H1 (cell line): ENCODE results near the gene CDPF1. TPM values are rescaled to one million over a fixed set of nuclear protein-coding genes. Genes with fewer than 3 reads are reported as not detected.

Experiments
- CTCF ChIA-PET: fragments of 300-600 bp; sonication (Branson Sonifier 250); formaldehyde crosslinking; loops from one replicate; lab custom pipeline; 2021; ENCODE audit not compliant: partially characterized antibody; lab: Charles Lee
- POLR2A ChIA-PET: fragments of 300-600 bp; sonication (Branson Sonifier 250); formaldehyde crosslinking; loops from one replicate; lab custom pipeline; 2021; ENCODE audit warnings: inconsistent platforms; ENCODE audit not compliant: partially characterized antibody; lab: Charles Lee
- DNase-seq, 2 experiments: peaks; one replicate each; pipeline versions ENCODE4 v3.0.0 to v3.0.0-alpha.2; 2010 to 2022; ENCODE audit warnings: low spot score in 2 of 2, low read depth in 1 of 2, mixed read lengths in 1 of 2
- FAIRE-seq: peaks from 2 replicates; lab custom pipeline; 2011; peaks lifted over from hg19 to GRCh38; lab: Jason Lieb, UNC
- H2AFZ ChIP-seq: 2 replicates; pipeline ENCODE4 v1.8.1; 2012; ENCODE audit warnings: low read length, inconsistent platforms
- H2AK5ac ChIP-seq: 2 replicates; pipeline ENCODE4 v1.6.1; 2013; ENCODE audit warnings: low read depth, low read length
- H2BK120ac ChIP-seq: replicated peaks from 2 replicates; pipeline ENCODE3; 2013; ENCODE audit warnings: low read depth, low read length, inconsistent platforms
- H2BK12ac ChIP-seq: 2 replicates; pipeline ENCODE4 v1.6.1; 2013; ENCODE audit warnings: low read depth, low read length
- H2BK15ac ChIP-seq: 2 replicates; pipeline ENCODE4 v1.6.1; 2013; ENCODE audit warnings: low read length
- H2BK20ac ChIP-seq: 2 replicates; pipeline ENCODE4 v1.6.1; 2013; ENCODE audit warnings: low read length
- H2BK5ac ChIP-seq: 2 replicates; pipeline ENCODE4 v1.6.1; 2013; ENCODE audit warnings: low read depth, low read length
- H3K14ac ChIP-seq: 2 replicates; pipeline ENCODE4 v1.6.1; 2013; ENCODE audit warnings: inconsistent platforms; ENCODE audit not compliant: insufficient read length
- H3K18ac ChIP-seq: 2 replicates; pipeline ENCODE4 v1.6.1; 2013; ENCODE audit warnings: low read length; ENCODE audit errors: extremely low read depth
- H3K23ac ChIP-seq: 2 replicates; pipeline ENCODE4 v1.6.1; 2013; ENCODE audit warnings: inconsistent platforms; ENCODE audit not compliant: insufficient read length
- H3K23me2 ChIP-seq: 2 replicates; pipeline ENCODE4 v1.6.1; 2013; ENCODE audit warnings: low read depth, low read length
- H3K27ac ChIP-seq: 2 replicates; pipeline ENCODE4 v1.6.1; 2011; ENCODE audit warnings: low read depth, low read length, inconsistent platforms
- H3K27me3 ChIP-seq, 4 experiments: replicated peaks in 1 of 4; 1 replicate in 1 of 4; 2 replicates in 3 of 4; pipeline versions ENCODE4 v1.6.1 to v1.8.1; 2011 to 2013; ENCODE audit warnings: low read length in 3 of 4, mild to moderate bottlenecking in 3 of 4, inconsistent platforms in 2 of 4, mixed read lengths in 2 of 4, moderate library complexity in 1 of 4; ENCODE audit not compliant: control insufficient read depth in 3 of 4, insufficient read depth in 3 of 4; ENCODE audit errors: extremely low read depth in 1 of 4
- H3K36me3 ChIP-seq, 4 experiments: 2 replicates each; pipeline versions ENCODE4 v1.6.1 to v1.8.1; 2011 to 2013; ENCODE audit warnings: mild to moderate bottlenecking in 4 of 4, low read length in 3 of 4, moderate library complexity in 2 of 4, control low read depth in 1 of 4, inconsistent platforms in 1 of 4; ENCODE audit not compliant: insufficient read depth in 4 of 4, control insufficient read depth in 2 of 4
- H3K4ac ChIP-seq: replicated peaks from 2 replicates; pipeline ENCODE3; 2013; ENCODE audit warnings: low read length, low read depth, mixed read lengths, inconsistent platforms; ENCODE audit not compliant: insufficient read length
- H3K4me1 ChIP-seq, 4 experiments: replicated peaks in 1 of 4; 1 replicate in 1 of 4; 2 replicates in 3 of 4; pipeline versions ENCODE4 v1.6.1 to v1.8.1; 2011 to 2013; ENCODE audit warnings: low read length in 3 of 4, inconsistent platforms in 2 of 4, mixed read lengths in 1 of 4; ENCODE audit not compliant: insufficient read depth in 4 of 4, control insufficient read depth in 3 of 4
- H3K4me2 ChIP-seq, 2 experiments: 2 replicates each; pipeline versions ENCODE4 v1.6.1 to v1.8.1; 2011 to 2013; ENCODE audit warnings: low read depth in 2 of 2, low read length in 2 of 2, control low read depth in 1 of 2, inconsistent platforms in 1 of 2, mild to moderate bottlenecking in 1 of 2; ENCODE audit not compliant: insufficient read depth in 1 of 2
- H3K4me3 ChIP-seq, 4 experiments: fragments of 200-600, 300-600 bp in 1 of 4; sonication (generic), shearing (Covaris generic), sonication (Bioruptor Twin) in 1 of 4; 2 replicates each; pipeline versions ENCODE4 v1.5.1 to v1.8.1; 2011 to 2016; ENCODE audit warnings: low read length in 4 of 4, low read depth in 3 of 4, control low read depth in 2 of 4, inconsistent platforms in 2 of 4, mild to moderate bottlenecking in 2 of 4, mixed read lengths in 1 of 4, moderate library complexity in 1 of 4; ENCODE audit not compliant: insufficient read depth in 2 of 4; ENCODE audit errors: extremely low read depth in 1 of 4
- H3K56ac ChIP-seq: replicated peaks from 2 replicates; pipeline ENCODE3; 2013; ENCODE audit warnings: low read depth, mild to moderate bottlenecking, mixed read lengths, low read length, inconsistent platforms; ENCODE audit not compliant: insufficient read length
- H3K79me1 ChIP-seq: 2 replicates; pipeline ENCODE4 v1.6.1; 2013; ENCODE audit warnings: low read depth, low read length, control low read depth
- H3K79me2 ChIP-seq, 2 experiments: 2 replicates each; pipeline versions ENCODE4 v1.6.1 to v1.8.1; 2012 to 2013; ENCODE audit warnings: low read length in 2 of 2, mild to moderate bottlenecking in 2 of 2, inconsistent platforms in 1 of 2; ENCODE audit not compliant: insufficient read depth in 2 of 2, control insufficient read depth in 1 of 2
- H3K9ac ChIP-seq, 4 experiments: replicated peaks in 1 of 4; 1 replicate in 1 of 4; 2 replicates in 3 of 4; pipeline versions ENCODE4 v1.6.1 to v1.8.1; 2011 to 2013; ENCODE audit warnings: low read depth in 3 of 4, low read length in 3 of 4, control low read depth in 2 of 4, mild to moderate bottlenecking in 2 of 4, moderate library complexity in 2 of 4, inconsistent platforms in 1 of 4; ENCODE audit errors: extremely low read depth in 1 of 4
- H3K9me3 ChIP-seq, 2 experiments: 2 replicates each; pipeline versions ENCODE4 v1.6.1 to v1.8.1; 2012 to 2013; ENCODE audit warnings: mild to moderate bottlenecking in 2 of 2, moderate library complexity in 2 of 2, control low read depth in 1 of 2, inconsistent platforms in 1 of 2, low read depth in 1 of 2, low read length in 1 of 2, mixed read lengths in 1 of 2; ENCODE audit not compliant: insufficient read depth in 2 of 2
- H4K20me1 ChIP-seq, 2 experiments: replicated peaks in 1 of 2; 2 replicates each; pipeline versions ENCODE3 to v1.8.1; 2011 to 2013; ENCODE audit warnings: inconsistent platforms in 2 of 2, low read length in 2 of 2, mild to moderate bottlenecking in 1 of 2; ENCODE audit not compliant: insufficient read depth in 2 of 2, control insufficient read depth in 1 of 2
- H4K5ac ChIP-seq: 2 replicates; pipeline ENCODE4 v1.6.1; 2013; ENCODE audit warnings: low read length, low read depth, mixed read lengths, inconsistent platforms; ENCODE audit not compliant: insufficient read length
- H4K8ac ChIP-seq: 2 replicates; pipeline ENCODE4 v1.8.0; 2013; ENCODE audit warnings: mild to moderate bottlenecking, moderate library complexity, low read length, inconsistent platforms; ENCODE audit not compliant: insufficient read depth; ENCODE audit errors: extremely low read depth
- H4K91ac ChIP-seq: replicated peaks from 2 replicates; pipeline ENCODE3; 2013; ENCODE audit warnings: low read length, mixed read lengths, inconsistent platforms; ENCODE audit not compliant: insufficient read length
- ASH2L ChIP-seq: fragments of 200-600, 300-600 bp; sonication (generic); IDR thresholded peaks from one replicate; pipeline ENCODE4 v1.7.1; 2017; ENCODE audit warnings: low read length
- CHD1 ChIP-seq: IDR thresholded peaks from 2 replicates; pipeline ENCODE4 v1.6.1; 2012; ENCODE audit warnings: low read depth, low read length, improper control_type of control experiment
- EZH2 ChIP-seq: fragments of 200-600 bp; sonication (generic); IDR thresholded peaks from 2 replicates; pipeline ENCODE4 v1.7.1; 2012; ENCODE audit warnings: low read depth, mild to moderate bottlenecking, moderate library complexity, low read length, inconsistent platforms; ENCODE audit not compliant: severe bottlenecking
- FOSL1 ChIP-seq: IDR thresholded peaks from 2 replicates; pipeline ENCODE4 v1.6.1; 2011; ENCODE audit warnings: mild to moderate bottlenecking, low read depth, low read length, moderate library complexity; ENCODE audit not compliant: insufficient read depth
- GABPA ChIP-seq: IDR thresholded peaks from 2 replicates; pipeline ENCODE4 v1.6.1; 2011; ENCODE audit warnings: mild to moderate bottlenecking, low read length, moderate library complexity, borderline replicate concordance; ENCODE audit not compliant: insufficient read depth
- MAFK ChIP-seq: IDR thresholded peaks from 2 replicates; pipeline ENCODE4 v1.6.1; 2012; ENCODE audit warnings: low read depth, mild to moderate bottlenecking, improper control_type of control experiment, low read length
- POLR2AphosphoS5 ChIP-seq: IDR thresholded peaks from 2 replicates; pipeline ENCODE4 v1.6.1; 2011; ENCODE audit warnings: low read depth, low read length
- RNF2 ChIP-seq: fragments of 200-900, 300-1000 bp; sonication (generic); IDR thresholded peaks from 2 replicates; pipeline ENCODE4 v1.7.1; 2016; ENCODE audit warnings: borderline replicate concordance, low read depth, mild to moderate bottlenecking, antibody characterized with exemption, low read length; ENCODE audit not compliant: poor library complexity, severe bottlenecking; ENCODE audit errors: missing control alignments
- SIN3A ChIP-seq, 2 experiments: IDR thresholded peaks in 1 of 2; conservative IDR thresholded peaks in 1 of 2; 2 replicates each; pipeline ENCODE4 v1.6.1; 2011 to 2012; ENCODE audit warnings: low read length in 2 of 2, improper control_type of control experiment in 1 of 2, low read depth in 1 of 2, mild to moderate bottlenecking in 1 of 2
- SIX5 ChIP-seq: IDR thresholded peaks from 2 replicates; pipeline ENCODE4 v1.6.1; 2011; ENCODE audit warnings: mild to moderate bottlenecking, low read depth, low read length
- SRF ChIP-seq: IDR thresholded peaks from 2 replicates; pipeline ENCODE4 v1.6.1; 2011; ENCODE audit warnings: mild to moderate bottlenecking, low read depth, low read length, moderate library complexity
- TEAD4 ChIP-seq: IDR thresholded peaks from 2 replicates; pipeline ENCODE4 v1.6.1; 2012; ENCODE audit warnings: low read depth, low read length, inconsistent platforms, mixed read lengths
- USF2 ChIP-seq: IDR thresholded peaks from 2 replicates; pipeline ENCODE4 v1.6.1; 2011; ENCODE audit warnings: low read length, improper control_type of control experiment
- WGBS, 2 experiments: shearing (Covaris generic) in 1 of 2; methylation state at CpG; one replicate each; pipeline versions ENCODE4 v1.1.6 to v1.1.7; 2013 to 2015; ENCODE audit warnings: low lambda C conversion rate in 2 of 2, mixed read lengths in 2 of 2, inconsistent platforms in 1 of 2, low coverage in 1 of 2, missing lambda C conversion rate in 1 of 2; ENCODE audit not compliant: insufficient replicate concordance in 2 of 2, insufficient coverage in 1 of 2, insufficient read length in 1 of 2; ENCODE audit errors: extremely low coverage in 1 of 2, missing lambda C conversion rate in 1 of 2; 5-methylcytosine and 5-hydroxymethylcytosine counted together
- polyA plus RNA-seq, 7 experiments: library from polyadenylated mRNA; depleted of rRNA in 3 of 7; stranded (reverse) in 5 of 7; unstranded in 2 of 7; fragments of >200 nt in 5 of 7; fragments of 200-250 nt in 2 of 7; gene quantifications; 1 replicate in 5 of 7; 2 replicates in 1 of 7; 4 replicates in 1 of 7; pipeline versions ENCODE4 v1.2.1 to v1.2.3, GENCODE V29; 2011 to 2013; ENCODE audit warnings: missing spikeins in 2 of 7, mixed read lengths in 2 of 7
- total RNA-seq: library from RNA; stranded (reverse); fragmentation: NEBNext Ultra II Directional; extraction: Animal tissue kit (Norgen Biotek cat#: 25700); gene quantifications from 2 replicates; pipeline ENCODE4 v1.2.1, GENCODE V29; 2021

Gene CDPF1
- total and polyA plus RNA-seq, 2 of the 8 experiments (the other 6 are each of a cell fraction or from before 2014, with no cell fraction given), result 9.7 to 13.7 TPM

DNA sequence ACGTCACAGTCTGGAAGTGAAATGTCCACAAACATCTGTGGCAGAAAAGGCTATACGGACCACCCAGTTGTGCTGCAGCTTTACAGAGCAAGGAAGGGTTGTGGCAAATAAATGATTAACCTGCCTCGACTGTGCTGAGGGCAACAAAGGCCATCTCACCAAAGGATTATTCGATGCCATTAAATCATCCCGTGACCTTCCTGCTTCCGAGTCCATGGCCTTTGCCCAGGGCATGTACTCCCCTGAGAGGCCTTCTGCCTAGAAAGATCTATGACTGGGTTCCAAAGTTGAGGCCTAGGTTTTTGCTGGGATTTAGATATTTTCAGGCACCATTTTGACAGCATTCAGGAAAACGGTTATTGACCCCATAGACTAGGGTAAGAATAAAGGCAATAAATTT lies 9.2 kb downstream of the CDPF1 start:
- 89% methylated on average over 7 of the region's 7 CpGs; no CpG with 5 or more reads in 1 of the 2 experiments for WGBS, 2 experiments
- POLR2A ChIA-PET, result no interaction called here
- no peak for FAIRE-seq
- TF ChIP-seq CHD1 (no peak), EZH2 (no peak), SIX5 (no peak), SIN3A (conservative IDR thresholded peaks at IDR 0.05 in 1 of 2, IDR thresholded peaks at IDR 0.05 in 1 of 2; ENCODE audit: low read depth in 1 of 2, low read length in 2 of 2) (no peak), RNF2 (no peak), ASH2L (no peak), POLR2AphosphoS5 (no peak), USF2 (no peak), GABPA (no peak), MAFK (no peak), TEAD4 (no peak), FOSL1 (no peak), SRF (no peak)

More for the DNA sequence above, 9.2 kb downstream of the CDPF1 start:
- Histone ChIP-seq H2BK15ac (no peak overlapping the region), H3K18ac (no peak overlapping the region), H2BK5ac (no peak overlapping the region), H4K91ac (no peak overlapping the region), H3K9me3 (no peaks in the 10 kb centered on the region), H3K4me3 (no peak overlapping the region), H2AFZ (no peak overlapping the region), H3K23ac (no peak overlapping the region), H3K23me2 (no peaks in the 10 kb centered on the region), H3K4ac (no peak overlapping the region), H3K4me1 (no peaks in the 10 kb centered on the region), H2BK20ac (no peak overlapping the region), H4K20me1 (no peaks in the 10 kb centered on the region), H4K8ac (no peak overlapping the region), H3K79me2 (no peaks in the 10 kb centered on the region), H3K27ac (no peak overlapping the region), H3K79me1 (no peaks in the 10 kb centered on the region), H3K27me3 (no peaks in the 10 kb centered on the region; a peak in 1 of 7 replicates), H3K56ac (no peak overlapping the region), H4K5ac (no peak overlapping the region), H2BK12ac (no peak overlapping the region), H3K9ac (no peak overlapping the region), H3K4me2 (no peak overlapping the region), H2BK120ac (no peak overlapping the region), H3K36me3 (peaks cover 0 to 3% (median 0%) of the 10 kb centered on the region in 4 experiments; a peak in 1 of 8 replicates), H3K14ac (no peak overlapping the region), H2AK5ac (no peak overlapping the region)
- no peak for DNase-seq
- CTCF ChIA-PET, result interaction anchor here (0.8 to 1.5 kb wide), 3 partner anchors 9 to 162 kb away, joined by 3 read pairs; partner anchors contain the start of gene CDPF1
